Activated T-helper 1 cell treated with anti-CD3 and anti-CD28 coated beads, Interleukin-2, amount 50 U/mL, for 16 hours (primary cell): ENCODE data around the gene NKAIN2.

Experiments used
- DNase-seq, 2 donors: peaks; one replicate each; pipeline ENCODE4 v3.0.0-alpha.2; 2020; ENCODE audit warnings: low read depth in 1 of 2, low spot score in 1 of 2

NKAIN2 gene

GRCh38 chr6:124795643-124796463 is 992.2 kb downstream of the NKAIN2 start:
- DNase-seq = no peak

DNA sequence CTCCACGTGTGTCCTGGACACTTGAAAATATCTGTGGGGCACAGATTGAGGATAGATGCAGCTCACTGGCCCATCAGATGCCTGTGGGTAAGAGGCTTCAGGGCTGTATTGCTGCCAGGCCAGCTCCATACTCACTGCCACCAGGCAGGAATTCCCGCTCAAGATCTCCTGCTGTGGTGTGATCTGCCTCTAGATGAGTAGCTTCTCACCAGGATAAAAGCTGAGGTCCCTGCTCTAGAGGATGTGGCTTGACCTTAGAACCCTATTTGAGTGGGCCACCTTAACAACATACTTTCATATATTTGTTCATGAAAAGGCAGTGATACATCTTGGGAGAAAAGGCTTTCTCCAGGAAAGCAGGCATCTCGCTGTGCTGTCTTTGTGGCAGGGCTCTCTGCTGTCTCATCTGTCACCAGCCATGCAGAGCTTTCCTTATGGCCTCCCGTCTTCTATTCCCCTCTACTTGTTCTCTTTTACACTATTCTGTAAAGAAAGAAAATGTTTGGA is 992.9 kb downstream of the NKAIN2 start:
- no peak for DNase-seq

DNA sequence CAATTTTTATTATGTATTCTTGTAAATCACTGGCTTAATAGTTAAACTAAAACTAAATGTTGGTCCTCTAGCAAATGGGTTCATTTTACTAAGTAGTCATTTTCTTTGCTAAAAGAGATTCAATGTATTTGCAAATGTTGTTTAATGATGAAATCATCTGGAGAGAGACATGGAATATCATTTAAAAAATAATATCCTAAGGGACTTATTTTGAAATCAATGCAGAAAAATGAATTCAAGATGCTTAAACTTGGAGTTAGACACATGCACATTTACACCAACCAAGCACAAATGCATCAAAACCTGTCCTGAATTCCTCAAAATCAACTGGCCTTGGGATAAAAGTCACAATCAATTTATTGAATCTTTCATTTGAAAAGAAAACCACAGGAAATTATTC is 993.6 kb downstream of the NKAIN2 start:
- no peak for DNase-seq

DNA sequence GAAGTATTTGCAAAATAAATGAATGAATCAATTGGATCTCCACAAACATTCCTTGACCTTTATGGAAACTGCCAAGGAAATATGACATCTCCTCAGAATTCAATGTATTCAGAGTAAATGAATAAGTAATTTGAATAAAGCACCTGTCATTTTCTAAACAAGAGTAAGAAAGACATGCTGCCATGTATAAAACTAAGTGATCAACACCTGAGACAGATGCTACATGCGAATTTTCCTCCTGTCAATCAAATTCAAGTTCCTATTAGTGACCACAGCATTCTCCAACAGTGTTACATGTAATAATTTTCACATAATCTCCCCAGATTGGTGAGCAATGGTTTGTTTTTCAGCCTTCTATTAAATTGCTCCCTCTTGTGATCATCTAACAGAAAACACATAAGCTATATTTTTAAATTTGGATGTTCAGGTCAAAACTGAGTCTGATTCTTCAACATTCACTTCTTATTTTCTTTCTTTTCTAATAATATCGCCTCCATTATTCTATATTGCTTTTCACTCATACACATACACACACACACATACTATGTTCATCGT is 995.4 kb downstream of the NKAIN2 start:
- DNase-seq = no peak

GRCh38 chr6:124799638-124800037 is 996.0 kb downstream of the NKAIN2 start:
- no peak for DNase-seq

DNA sequence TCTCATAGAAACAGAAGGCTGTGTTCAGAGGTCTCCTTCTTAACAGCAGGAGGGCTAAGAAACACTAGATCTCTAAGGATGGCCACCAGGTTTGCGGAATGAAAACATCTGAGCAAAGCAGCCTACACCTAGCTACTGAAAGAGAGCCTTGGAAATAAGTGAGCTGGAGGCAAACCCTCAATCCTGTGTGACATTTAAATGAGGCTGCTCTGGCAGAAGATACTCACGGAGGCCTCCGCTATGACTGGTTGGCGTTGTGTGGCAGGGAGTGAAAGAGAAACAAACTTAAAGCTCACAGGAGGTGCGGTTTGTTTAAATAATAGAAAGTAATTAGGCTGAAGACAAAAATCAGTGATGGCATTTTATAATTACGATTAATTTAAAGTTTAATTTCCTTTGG is 996.6 kb downstream of the NKAIN2 start:
- DNase-seq = no peak

DNA sequence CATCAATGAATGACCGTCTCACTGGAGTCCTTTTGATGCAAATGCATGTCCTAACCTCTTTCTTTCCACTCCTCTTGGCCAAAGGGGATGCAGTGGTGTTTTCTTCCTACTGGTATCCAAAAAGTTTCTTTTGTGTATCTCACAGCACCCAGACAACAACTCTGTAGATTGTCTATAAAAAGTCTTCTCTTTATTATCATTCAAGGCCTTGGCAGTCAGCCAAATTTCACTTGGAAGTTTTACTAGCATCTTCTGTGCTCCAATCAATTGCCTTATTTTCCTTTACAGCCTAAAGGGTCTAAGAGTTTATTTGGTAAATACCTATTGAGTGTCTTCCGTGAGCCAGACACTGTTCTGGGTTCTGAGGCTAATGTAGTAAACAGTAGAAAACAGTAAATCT is 1008.4 kb downstream of the NKAIN2 start:
- DNase-seq = no peak

DNA sequence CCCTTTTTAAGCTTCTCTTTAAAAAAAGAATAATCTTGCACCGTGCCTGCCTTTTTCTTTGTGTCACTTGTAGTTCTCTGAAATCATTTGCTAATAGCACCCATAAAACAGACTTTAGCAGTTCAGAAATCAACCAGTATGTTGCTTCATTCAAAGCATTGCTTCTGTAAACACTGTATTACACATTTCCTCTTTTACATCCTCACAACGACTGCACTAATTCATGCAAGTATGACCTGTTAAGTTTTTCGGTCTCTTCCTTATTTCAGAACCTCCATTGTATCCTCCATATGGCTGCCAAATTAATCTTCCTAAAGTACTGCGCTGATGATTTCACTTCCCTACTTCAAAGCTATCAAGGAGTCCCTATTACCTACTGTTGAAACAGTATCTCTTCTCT is 1015.7 kb downstream of the NKAIN2 start:
- no peak for DNase-seq

- no peak for DNase-seq
Observed at GRCh38 chr6:124822204-124822613, 1018.5 kb downstream of the NKAIN2 start.

GRCh38 chr6:124822721-124823120 is 1019.1 kb downstream of the NKAIN2 start:
- no peak for DNase-seq

- no peak for DNase-seq
Observed at GRCh38 chr6:124823240-124824111, 1019.8 kb downstream of the NKAIN2 start.

- no peak for DNase-seq
Observed at GRCh38 chr6:124825564-124825963, 1021.9 kb downstream of the NKAIN2 start.

GRCh38 chr6:124829822-124830221 is 1026.2 kb downstream of the NKAIN2 start:
- DNase-seq = no peak

DNA sequence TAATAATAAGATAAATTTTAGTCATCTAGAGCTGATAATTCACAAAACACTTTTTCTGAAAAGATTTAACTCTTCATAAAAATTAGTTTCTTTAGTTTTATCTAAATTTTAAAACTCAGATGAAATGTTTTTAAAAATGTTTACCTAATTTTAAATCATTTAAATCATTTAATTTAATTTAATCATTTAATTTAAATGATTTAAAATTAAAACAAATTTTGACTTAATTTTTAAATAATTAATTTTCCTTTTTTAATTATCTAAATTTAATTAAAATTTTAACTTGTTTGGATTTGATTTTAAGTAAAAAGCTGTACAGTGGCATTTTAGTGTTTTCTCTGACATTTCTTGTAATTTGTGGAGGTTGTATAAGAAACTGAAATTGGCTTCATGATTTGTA is 1026.8 kb downstream of the NKAIN2 start:
- DNase-seq = no peak

GRCh38 chr6:124854338-124854922 is 1050.8 kb downstream of the NKAIN2 start:
- no peak for DNase-seq

DNA sequence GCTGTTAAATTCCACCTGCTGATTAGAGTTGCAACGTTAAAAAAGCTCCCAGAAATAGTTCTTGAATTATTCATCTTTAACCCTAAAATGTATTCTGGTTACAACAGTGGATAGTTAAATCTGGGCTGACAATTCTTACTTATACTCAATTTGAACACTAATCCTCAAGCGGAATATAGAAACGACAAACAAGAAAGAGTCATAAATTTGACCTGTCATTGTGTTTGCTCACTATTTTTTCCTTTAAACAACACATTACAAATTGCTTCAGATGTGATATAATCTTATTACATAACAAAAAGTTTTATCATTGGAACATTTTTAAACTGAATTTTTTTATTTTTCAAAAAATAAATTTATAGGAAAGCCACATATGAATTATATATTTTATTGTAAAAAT is 1054.1 kb downstream of the NKAIN2 start:
- DNase-seq = no peak

- DNase-seq = no peak
Observed at GRCh38 chr6:124858564-124858963, 1054.9 kb downstream of the NKAIN2 start.

DNA sequence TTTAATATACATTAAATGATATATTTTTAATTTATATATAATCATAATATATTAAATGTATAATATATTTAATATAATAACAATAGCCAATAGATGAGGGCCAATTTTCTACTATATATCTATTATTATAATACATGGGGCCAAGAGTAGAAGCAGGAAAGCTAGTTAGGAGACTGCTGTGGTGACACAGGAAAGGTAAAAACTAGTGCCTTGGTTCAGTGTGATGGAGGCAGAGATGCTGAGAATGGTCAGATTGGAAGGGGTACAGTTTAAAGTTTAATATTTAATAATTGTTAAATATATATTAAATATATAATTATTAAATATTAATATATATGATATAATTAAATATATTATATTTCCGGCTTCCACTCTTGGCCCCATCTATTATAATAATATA is 1055.7 kb downstream of the NKAIN2 start:
- DNase-seq = no peak

- DNase-seq = no peak
Observed at GRCh38 chr6:124866040-124866439, 1062.4 kb downstream of the NKAIN2 start.

DNA sequence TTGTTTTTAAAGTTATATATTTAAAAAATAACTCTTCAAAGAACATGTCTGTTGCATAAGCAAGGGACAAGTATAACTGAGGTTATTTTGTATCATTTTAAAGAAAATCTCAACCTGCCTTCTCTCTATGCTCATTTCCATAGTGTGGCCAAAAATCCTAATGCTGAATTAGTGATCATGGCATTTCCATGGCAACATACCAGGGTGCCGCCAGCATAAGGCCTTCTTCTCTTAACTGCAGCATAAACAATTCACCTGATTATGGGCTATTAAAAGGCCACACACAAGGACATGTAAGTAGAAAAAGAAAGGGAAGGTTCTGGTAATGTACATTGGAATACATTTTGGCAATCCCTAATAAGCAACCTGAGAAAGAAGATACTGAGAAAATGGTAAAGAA is 1063.5 kb downstream of the NKAIN2 start:
- DNase-seq = no peak

DNA sequence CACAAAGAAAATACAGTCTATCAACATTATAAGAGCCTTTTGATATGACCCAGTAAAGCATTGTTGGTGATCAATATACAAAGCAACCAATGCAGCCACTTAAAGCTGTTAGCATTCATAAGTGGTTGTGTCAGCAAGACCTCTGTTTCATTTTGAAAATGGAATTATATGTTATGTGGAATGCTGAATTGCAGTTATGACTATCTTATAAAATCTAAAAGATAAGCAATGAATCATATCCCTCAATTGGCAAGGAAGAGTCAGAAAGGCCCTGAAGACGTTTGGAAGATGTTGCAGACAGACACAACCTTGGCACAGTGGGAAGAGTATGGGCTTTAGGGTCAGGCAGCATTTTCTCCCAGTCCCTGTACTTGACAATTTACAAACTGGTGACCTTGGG is 1064.8 kb downstream of the NKAIN2 start:
- DNase-seq = no peak
